GM19463 (cell line): ENCODE data around the gene ARL17B.
"Not testable (repeated sequence)": the region's sequence is repeated elsewhere in the genome, so short reads cannot be mapped to it uniquely, and the experiment has no call there.

Experiments
- ATAC-seq: cut with Tn5 transposase; IDR thresholded peaks from one replicate; pipeline ENCODE4 v1.9.1; 2021; ENCODE audit warnings: mild to moderate bottlenecking, moderate library complexity; ENCODE audit not compliant: unreplicated experiment

ARL17B gene

DNA sequence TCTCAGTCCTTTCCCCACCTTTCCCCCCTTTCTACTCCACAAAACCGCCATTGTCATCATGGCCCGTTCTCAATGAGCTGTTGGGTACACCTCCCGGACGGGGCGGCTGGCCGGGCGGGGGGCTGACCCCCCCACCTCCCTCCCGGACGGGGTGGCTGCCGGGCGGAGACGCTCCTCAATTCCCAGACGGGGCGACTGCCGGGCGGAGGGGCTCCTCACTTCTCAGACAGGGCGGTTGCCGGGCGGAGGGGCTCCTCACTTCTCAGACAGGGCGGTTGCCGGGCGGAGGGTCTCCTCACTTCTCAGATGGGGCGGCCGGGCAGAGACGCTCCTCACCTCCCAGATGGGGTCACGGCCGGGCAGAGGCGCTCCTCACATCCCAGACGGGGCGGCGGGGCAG is 108.8 kb downstream of the ARL17B start:
- not testable (repeated sequence) for ATAC-seq

DNA sequence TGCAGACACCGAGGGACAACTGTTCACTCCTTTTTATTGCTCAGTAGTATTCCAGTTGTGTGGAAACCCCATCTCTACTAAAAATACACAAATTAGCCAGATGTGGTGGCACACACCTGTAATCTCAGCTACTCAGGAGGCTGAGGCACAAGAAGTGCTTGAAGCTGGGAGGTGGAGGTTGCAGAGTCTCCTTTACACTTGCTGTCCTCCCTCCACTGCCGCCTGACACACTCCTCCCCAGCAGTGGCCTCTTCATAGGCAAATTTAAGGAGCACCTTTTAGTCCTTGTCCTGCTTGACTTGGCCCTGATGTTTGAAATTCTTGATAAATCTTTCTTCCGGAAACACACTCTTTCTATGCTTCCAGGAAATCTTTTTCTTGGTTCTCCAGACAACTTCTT is 112.4 kb downstream of the ARL17B start:
- ATAC-seq: not testable (repeated sequence)

DNA sequence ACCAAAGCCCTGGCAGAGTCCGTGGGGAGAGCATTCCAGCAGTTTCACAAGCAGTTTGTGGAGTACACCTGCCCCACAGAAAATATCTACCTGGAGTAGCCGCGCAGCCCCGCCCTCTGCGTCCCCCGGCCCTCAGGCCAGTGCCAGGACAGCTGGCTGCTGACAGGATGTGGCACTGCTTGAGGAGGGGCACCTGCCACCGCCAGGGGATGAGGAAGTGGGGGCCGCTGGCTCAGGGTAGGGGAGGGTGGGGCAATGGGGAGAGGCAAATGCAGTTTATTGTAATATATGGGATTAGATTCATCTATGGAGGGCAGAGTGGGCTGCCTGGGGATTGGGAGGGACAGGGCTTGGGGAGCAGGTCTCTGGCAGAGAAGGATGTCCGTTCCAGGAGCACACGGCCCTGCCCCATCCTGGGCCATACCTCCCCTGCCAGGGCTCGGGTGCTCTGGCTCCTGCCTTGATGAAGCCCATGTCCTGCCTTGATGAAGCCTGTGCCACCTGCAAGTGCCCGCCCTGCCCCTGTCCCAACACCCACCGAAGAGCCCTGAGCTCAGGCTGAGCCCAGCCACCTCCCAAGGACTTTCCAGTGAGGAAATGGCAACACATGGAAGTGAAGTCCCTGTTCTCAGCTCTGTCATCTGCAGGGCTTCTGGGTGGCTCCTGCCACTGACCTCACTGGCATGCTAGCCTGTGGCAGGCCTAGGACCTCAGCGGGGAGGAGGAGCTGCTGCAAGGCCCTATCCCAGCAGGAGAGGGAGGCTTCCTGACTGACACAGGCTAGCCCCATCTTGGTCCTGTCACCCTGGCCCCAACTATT is 116.4 kb downstream of the ARL17B start:
- not testable (repeated sequence) for ATAC-seq

DNA sequence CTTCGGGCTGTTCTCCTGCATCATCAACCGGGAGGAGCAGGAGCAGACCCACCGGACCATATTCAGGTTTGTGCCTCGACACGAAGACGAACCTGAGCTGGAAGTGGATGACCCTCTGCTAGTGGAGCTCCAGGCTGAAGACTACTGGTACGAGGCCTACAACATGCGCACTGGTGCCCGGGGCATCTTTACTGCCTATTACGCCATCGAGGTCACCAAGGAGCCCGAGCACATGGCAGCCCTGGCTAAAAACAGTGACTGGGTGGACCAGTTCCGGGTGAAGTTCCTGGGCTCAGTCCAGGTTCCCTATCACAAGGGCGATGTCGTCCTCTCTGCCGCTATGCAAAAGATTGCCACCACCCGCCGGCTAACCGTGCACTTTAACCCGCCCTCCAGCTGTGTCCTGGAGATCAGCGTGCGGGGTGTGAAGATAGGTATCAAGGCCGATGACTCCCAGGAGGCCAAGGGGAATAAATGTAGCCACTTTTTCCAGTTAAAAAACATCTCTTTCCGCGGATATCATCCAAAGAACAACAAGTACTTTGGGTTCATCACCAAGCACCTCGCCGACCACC is 117.1 kb downstream of the ARL17B start:
- ATAC-seq: not testable (repeated sequence)

DNA sequence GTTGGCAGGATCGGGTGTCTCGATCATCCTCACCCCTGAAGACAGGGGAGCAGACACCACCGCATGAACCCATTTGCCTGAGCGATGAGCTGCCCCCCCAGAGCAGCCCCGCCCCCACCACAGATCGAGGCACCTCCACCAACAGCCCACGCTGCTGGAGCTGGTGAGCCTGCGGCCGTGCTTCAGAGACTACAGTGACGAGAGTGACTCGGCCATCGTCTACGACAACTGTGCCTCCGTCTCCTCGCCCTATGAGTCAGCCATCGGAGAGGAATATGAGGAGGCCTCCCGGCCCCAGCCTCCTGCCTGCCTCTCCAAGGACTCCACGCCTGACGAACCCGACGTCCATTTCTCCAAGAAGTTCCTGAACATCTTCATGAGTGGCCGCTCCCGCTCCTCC is 117.6 kb downstream of the ARL17B start:
- not testable (repeated sequence) for ATAC-seq

DNA sequence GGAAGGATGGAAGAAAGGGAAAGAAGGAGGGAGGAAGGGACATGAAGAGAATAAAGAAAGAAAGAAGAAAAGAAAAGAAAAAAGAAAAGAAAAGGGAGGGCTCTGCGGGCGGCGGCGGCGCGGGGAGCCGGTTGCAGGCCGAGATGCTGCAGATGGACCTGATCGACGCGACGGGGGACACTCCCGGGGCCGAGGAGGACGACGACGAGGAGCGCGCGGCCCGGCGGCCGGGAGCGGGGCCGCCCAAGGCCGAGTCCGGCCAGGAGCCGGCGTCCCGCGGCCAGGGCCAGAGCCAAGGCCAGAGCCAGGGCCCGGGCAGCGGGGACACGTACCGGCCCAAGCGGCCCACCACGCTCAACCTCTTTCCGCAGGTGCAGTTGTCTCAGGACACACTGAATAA is 118.1 kb downstream of the ARL17B start:
- ATAC-seq: not testable (repeated sequence)

DNA sequence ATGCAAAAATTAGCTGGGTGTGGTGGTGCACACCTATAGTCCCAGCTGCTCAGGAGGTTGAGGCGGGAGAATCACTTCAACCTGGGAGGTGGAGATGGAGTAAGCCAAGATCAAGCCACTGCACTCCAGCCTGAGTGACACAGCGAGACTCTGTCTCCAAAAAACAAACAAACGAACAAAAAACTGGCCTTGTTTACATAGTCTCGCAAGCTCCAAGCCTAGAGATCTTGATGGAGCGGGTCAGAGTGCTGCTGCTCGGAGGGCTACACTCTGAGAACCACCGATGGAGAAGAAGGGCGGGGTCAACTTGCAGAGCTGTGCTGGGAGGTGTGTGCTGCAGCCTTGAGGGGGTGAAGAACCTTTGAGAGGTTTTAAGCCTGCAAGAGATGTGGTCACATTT is 130.2 kb downstream of the ARL17B start:
- not testable (repeated sequence) for ATAC-seq

DNA sequence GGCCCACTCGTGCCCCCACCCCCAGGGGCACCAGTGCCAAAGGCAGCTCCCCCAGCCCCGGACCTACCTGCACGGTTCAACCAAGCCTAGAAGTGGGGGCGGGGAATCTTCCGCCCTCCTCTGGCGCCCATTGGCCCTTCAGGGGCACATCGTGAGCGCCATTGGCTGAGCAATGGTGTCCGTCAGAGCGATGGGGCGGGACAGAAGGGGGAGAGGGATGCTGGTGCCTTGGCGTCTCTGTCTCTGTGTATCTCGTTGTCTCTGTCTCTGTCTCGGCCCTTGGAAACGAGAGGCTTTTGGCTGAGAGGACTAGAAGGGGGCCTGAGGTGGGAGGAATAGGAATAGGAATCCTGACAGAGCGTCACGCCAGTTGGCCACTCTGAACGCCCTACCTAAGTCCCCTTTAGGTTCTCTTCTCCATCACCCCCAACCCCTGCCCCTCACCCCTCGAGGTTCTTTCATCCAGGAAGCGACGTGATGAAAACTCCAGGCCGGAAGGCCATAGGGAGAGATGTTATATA is 136.2 kb downstream of the ARL17B start:
- peak; percentile 100 for ATAC-seq

DNA sequence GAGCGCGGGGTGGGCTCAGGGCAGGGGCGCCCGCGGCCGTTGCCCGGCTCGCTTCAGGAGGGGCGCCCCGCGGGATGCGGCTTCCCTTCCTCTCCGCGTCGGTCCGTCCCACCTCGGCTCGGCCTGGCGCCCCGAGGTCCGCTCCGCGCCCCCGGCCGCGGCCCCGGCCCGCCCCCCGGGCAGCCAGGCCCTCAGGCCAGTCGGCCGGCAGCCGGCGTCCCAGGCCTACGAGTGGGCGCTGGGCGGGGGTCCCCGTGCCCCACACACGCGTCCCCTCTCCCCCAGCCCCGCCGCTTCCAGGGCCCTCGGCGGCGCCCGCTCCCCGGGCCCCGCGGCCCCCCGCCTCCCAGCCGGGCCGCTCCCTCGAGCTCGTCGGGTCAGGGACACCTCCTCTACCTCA is 136.7 kb downstream of the ARL17B start:
- ATAC-seq: peak; percentile 40
